ENCODE results near the gene HTRA3.

Gene HTRA3

DNA sequence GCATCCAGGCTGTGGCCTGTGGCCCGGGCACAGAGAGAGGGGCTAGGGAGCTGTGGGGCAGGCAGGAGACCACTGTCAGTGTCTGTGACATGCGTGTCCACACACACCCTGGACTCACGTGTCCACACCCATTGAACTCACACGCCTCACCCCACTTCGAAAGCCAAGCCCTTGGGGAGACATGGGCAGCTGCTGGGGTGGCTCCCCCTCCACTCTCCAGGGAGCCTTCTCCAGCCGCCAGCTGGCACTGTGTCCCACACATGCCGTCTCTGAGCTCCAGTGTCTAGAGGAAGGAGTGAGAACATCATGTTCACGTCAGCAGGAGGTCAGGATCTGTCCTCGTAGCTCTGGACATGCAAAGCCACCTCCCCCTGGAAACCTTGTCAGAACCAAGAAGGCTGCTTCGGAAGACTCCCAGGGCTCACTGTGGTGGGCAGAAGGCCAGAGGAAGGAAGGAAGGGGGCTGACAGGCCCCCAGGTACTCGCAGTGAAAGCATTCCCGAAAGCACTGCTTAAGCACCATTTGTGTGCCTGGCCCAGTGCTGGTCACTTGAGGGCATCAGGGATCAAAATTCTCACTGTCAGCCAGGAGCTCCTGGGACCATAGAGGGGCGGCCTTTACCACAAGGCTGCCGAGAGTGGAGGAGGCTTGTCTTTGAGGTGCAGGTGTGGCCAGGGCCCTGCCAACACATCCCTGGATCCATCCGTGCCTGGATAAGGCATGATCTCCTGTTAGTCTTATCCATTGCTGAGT, 61.4 kb downstream of the HTRA3 start:
- ChIA-PET POLR2A (no interaction called here), CTCF (no interaction called here)
- no peak overlapping the region for H3K4me3 ChIP-seq (ENCODE audit: low read depth, low read length)
- no peak for TF ChIP-seq ZNF544 (tag by site-specific recombination; IDR thresholded peaks at IDR 0.05)
- TF ChIP-seq ZBTB48 (tag by site-specific recombination; IDR thresholded peaks at IDR 0.05), result no peak
- no peak for TF ChIP-seq ZNF521 (tag by site-specific recombination; IDR thresholded peaks at IDR 0.05)
- TF ChIP-seq MZF1 (tag by site-specific recombination; IDR thresholded peaks at IDR 0.05; ENCODE audit: borderline replicate concordance), result no peak
- no peaks in the 10 kb centered on the region for H3K9me3 ChIP-seq (ENCODE audit: control insufficient read depth, insufficient read depth, low read depth, low read length)
- no peaks in the 10 kb centered on the region for H3K36me3 ChIP-seq (ENCODE audit: control insufficient read depth in 2 of 2, insufficient read depth in 1 of 2, low read length in 2 of 2)
- no peaks in the 10 kb centered on the region for H3K4me1 ChIP-seq (ENCODE audit: control insufficient read depth, insufficient read depth, low read length)
- no peak overlapping the region for H3K27ac ChIP-seq (ENCODE audit: extremely low read depth, low read depth, low read length)

DNA sequence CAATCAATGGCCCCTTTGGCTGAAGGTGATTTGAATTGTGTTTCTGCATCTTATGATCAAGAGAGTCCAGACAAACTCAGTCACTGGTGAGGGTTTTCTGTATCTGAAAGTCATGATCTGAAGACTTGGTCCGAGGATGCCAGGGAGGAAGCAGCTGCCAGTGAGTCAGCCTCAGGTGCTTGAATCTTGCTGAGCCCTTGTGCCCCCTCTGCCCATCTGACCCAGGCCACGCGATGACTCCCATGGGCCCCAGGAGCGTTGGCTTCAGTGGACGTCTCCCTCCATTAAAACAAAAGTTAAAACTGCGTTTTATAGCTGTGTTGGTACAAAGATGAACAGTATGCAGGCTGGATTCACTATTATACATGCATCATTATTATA, 62.0 kb downstream of the HTRA3 start:
- H3K36me3 ChIP-seq (ENCODE audit: control insufficient read depth in 2 of 2, insufficient read depth in 1 of 2, low read length in 2 of 2), result no peaks in the 10 kb centered on the region
- TF ChIP-seq IKZF3 (tag by site-specific recombination; IDR thresholded peaks at IDR 0.05) (no peak), ZNF184 (tag by site-specific recombination; IDR thresholded peaks at IDR 0.05) (no peak)
- H3K4me3 ChIP-seq (ENCODE audit: low read depth, low read length), result no peak overlapping the region
- ChIA-PET POLR2A (no interaction called here), CTCF (no interaction called here)
- no peaks in the 10 kb centered on the region for H3K9me3 ChIP-seq (ENCODE audit: control insufficient read depth, insufficient read depth, low read depth, low read length)
- no peak overlapping the region for H3K27ac ChIP-seq (ENCODE audit: extremely low read depth, low read depth, low read length)
- H3K4me1 ChIP-seq (ENCODE audit: control insufficient read depth, insufficient read depth, low read length), result no peaks in the 10 kb centered on the region

DNA sequence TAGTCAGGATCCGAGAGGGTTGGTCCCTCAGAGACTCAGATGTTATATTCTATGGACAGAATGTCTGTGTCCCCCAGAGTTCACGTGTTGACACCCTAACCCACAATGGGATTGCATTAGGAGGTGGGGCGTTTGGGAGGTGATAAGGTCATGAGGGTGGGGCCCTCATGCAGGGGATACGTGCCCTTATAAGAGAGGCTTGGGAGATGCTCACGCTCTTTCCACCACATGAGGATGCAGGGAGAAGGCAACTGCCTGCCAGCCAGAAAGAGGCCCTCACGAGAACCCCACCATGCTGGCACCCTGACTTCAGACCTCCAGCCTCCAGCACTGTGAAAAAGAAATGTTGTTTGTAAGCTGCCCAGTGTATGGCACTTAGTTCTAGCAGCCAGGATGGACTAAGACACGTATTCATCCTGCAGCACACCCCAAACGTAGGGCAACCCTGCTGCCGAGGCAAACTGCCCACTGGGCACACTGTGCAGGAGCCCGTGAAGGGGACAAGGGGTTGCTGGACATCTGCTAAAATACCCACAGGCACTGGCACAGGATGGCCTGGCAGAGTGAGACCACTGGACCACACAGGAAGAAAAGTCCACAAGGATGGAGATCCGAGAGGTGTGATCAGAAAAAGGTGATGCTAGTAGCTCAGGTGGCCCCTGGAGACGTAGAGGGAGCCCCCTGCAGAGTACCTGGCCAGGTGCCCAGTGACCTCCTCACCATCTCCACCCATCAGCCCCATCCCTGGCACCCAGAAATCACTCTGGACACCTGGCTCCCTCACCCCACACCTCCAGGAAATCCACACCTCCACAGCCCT, 62.7 kb downstream of the HTRA3 start:
- H3K9me3 ChIP-seq (ENCODE audit: control insufficient read depth, insufficient read depth, low read depth, low read length), result no peaks in the 10 kb centered on the region
- POLR2A ChIA-PET, result no interaction called here
- TF ChIP-seq ZNF354C (tag by site-specific recombination; IDR thresholded peaks at IDR 0.05; ENCODE audit: borderline replicate concordance, low read depth) (no peak), ZNF585B (tag by site-specific recombination; IDR thresholded peaks at IDR 0.05) (no peak), ZBTB8A (tag by site-specific recombination; IDR thresholded peaks at IDR 0.05) (no peak), SETDB1 (IDR thresholded peaks at IDR 0.05; ENCODE audit: insufficient read length, low read length) (no peak), YY1 (tag by site-specific recombination; IDR thresholded peaks at IDR 0.05) (no peak), ZBTB7A (tag by site-specific recombination; IDR thresholded peaks at IDR 0.05; ENCODE audit: low read depth) (no peak), ZBTB48 (tag by site-specific recombination; IDR thresholded peaks at IDR 0.05) (no peak), ZNF426 (tag by site-specific recombination; IDR thresholded peaks at IDR 0.05) (no peak), ZNF248 (tag by site-specific recombination; IDR thresholded peaks at IDR 0.05) (no peak)
- TF ChIP-seq, protein P1, sequence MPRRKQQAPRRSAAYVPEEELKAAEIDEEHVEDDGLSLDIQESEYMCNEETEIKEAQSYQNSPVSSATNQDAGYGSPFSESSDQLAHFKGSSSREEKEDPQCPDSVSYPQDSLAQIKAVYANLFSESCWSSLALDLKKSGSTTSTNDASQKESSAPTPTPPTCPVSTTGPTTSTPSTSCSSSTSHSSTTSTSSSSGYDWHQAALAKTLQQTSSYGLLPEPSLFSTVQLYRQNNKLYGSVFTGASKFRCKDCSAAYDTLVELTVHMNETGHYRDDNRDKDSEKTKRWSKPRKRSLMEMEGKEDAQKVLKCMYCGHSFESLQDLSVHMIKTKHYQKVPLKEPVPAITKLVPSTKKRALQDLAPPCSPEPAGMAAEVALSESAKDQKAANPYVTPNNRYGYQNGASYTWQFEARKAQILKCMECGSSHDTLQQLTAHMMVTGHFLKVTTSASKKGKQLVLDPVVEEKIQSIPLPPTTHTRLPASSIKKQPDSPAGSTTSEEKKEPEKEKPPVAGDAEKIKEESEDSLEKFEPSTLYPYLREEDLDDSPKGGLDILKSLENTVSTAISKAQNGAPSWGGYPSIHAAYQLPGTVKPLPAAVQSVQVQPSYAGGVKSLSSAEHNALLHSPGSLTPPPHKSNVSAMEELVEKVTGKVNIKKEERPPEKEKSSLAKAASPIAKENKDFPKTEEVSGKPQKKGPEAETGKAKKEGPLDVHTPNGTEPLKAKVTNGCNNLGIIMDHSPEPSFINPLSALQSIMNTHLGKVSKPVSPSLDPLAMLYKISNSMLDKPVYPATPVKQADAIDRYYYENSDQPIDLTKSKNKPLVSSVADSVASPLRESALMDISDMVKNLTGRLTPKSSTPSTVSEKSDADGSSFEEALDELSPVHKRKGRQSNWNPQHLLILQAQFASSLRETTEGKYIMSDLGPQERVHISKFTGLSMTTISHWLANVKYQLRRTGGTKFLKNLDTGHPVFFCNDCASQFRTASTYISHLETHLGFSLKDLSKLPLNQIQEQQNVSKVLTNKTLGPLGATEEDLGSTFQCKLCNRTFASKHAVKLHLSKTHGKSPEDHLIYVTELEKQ (tag by site-specific recombination; IDR thresholded peaks at IDR 0.05; ENCODE audit: borderline replicate concordance), result no peak
- TF ChIP-seq, protein P2, sequence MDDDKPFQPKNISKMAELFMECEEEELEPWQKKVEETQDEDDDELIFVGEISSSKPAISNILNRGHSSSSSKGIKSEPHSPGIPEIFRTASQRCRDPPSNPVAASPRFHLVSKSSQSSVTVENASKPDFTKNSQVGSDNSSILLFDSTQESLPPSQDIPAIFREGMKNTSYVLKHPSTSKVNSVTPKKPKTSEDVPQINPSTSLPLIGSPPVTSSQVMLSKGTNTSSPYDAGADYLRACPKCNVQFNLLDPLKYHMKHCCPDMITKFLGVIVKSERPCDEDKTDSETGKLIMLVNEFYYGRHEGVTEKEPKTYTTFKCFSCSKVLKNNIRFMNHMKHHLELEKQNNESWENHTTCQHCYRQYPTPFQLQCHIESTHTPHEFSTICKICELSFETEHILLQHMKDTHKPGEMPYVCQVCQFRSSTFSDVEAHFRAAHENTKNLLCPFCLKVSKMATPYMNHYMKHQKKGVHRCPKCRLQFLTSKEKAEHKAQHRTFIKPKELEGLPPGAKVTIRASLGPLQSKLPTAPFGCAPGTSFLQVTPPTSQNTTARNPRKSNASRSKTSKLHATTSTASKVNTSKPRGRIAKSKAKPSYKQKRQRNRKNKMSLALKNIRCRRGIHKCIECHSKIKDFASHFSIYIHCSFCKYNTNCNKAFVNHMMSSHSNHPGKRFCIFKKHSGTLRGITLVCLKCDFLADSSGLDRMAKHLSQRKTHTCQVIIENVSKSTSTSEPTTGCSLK (tag by site-specific recombination; IDR thresholded peaks at IDR 0.05), result no peak
- CTCF ChIA-PET, result interaction anchor here (0.6 kb wide), 1 partner anchor 66 kb away, joined by 3 read pairs; no protein-coding TSS in a partner anchor
- H3K36me3 ChIP-seq (ENCODE audit: control insufficient read depth in 2 of 2, insufficient read depth in 1 of 2, low read length in 2 of 2), result no peaks in the 10 kb centered on the region
- no peak overlapping the region for H3K27ac ChIP-seq (ENCODE audit: extremely low read depth, low read depth, low read length)
- H3K4me1 ChIP-seq (ENCODE audit: control insufficient read depth, insufficient read depth, low read length), result no peaks in the 10 kb centered on the region
- H3K4me3 ChIP-seq (ENCODE audit: low read depth, low read length), result no peak overlapping the region

Measured in HEK293 (cell line).